HG03342 (cell line): ENCODE measurements around the gene LDLRAD4.
A peak's percentile ranks its signal among the peaks of the same experiment; 100 is the strongest.

Experiments
- ATAC-seq: cut with Tn5 transposase; IDR thresholded peaks from one replicate; pipeline ENCODE4 v1.9.1; 2021; ENCODE audit warnings: mild to moderate bottlenecking, moderate library complexity; ENCODE audit not compliant: unreplicated experiment

LDLRAD4 gene

DNA sequence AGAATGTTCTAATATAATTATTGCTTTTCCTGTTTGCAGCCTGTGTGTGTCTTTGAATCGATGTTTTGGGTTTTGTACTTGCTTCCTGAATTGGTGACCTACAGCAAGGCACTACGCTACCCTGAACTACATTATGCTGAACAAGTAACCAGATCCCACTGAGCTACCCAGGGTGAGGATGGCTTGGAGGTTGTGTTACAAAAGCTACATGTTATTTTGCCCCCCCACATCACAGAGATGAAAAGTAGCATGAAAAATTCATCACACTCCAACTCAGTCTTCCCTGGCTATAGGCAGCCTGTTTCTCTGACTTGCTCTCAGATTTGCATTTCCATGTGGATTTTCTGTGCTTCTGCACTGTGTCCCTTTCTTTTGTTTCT lies 162.1 kb downstream of the LDLRAD4 start:
- ATAC-seq = no peak

DNA sequence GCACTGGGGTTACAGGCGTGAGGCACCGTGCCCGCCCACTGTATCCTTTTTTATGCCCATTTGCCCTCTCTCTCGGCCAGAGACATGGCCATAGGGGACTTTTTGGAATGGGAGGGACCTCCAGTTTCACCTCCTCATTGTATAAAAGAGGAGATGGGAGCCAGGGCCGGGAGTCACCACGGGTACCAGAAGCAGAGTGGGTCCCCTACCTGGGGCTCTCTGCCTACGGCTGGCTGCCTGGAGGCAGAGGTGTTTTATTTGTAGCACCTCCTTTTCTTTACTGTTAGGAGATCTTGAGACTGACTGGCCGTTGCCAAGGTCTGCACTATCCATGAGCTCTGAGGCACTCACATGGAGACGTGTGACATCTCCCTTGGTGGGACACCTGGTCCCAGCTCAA lies 162.8 kb downstream of the LDLRAD4 start:
- ATAC-seq = no peak

DNA sequence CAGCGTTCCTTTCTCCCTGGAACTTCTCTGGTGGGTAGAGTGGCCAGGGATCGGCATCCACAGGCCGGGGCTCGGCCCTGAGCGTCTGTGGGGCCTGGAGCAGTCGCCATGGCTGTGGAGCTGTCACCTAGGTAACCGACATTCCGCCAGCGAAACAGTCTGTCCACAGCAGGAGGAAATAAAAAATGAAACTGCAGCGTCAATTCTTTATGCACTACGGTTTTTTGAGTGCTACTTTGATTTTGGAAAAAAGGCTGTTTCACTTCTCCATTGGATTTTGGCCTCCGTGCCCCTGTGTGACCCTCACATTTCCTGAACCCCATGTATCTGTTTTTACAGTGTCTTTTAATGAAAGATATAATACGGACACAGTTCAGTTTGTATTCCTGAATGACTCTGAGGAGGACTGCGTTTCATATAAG lies 163.4 kb downstream of the LDLRAD4 start:
- peak; percentile 62 for ATAC-seq

DNA sequence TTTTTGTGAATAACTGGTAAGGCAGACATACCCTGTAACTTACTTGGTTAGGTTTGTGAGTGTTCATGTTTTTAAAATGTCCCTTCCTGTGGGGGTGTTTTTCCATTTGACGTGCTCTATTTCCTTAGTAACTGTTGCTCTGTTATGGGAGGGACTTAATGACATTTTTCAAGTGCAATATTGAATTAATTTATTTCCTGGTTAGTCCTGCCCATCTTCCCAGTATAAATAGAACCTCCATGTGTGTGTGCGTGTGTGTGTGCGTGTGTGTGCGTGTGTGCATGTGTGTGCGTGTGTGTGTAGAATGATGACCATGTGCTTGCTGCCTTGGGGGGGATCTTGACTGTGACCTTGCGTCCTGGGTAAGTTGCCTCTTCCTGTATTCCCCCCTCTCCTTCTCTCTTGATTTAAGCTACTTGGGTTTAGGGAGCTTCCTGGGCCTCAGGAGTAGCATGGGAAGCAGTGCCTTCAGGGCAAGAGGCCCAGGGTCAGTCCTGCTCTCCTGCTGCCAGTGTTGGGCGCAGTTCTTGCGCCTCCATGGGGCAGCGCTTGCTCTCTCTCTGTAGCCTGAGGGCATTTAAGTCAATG lies 163.9 kb downstream of the LDLRAD4 start:
- ATAC-seq = peak; percentile 54

DNA sequence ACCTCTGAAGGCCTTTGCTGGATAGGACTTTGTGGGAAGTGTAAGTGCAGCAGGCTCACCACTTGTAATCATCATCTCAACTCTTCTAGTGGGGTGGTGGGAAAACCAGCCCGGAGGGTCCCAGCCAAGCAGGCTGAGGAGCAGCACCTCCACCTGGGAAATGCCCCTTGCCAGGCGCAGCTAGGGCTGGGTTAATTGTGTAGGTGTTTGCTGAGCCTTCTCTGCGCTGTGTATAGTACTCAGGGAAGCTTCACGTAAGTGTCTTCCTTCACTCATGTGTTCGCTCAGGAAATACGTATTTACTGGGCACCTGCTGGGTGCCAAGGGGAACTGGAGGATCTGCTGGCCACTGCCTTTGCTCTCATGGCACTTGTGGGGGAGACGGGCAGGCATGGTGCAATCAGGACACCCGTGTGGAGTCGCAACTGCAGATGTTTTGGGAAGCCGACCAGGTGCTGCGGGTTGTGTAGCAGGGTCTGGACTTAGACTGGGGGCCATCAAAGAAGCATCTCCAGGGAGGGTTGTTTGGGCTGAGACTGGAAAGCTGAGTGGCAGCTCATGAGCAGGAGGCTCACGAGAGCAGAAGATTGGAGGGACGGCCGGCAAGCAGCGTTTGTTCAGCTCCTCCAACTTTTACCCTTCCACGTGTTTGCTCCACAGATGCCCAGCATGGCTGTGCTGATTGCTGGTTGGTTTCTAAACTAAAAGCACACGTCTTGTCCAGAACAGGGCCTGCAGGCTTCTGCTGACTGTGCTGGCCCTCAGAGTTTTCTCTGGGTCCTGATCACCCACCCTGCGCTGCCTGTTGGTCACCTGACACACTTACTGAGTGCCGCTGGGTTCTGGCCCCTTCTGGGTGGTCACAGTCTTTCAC lies 164.6 kb downstream of the LDLRAD4 start:
- no peak for ATAC-seq

DNA sequence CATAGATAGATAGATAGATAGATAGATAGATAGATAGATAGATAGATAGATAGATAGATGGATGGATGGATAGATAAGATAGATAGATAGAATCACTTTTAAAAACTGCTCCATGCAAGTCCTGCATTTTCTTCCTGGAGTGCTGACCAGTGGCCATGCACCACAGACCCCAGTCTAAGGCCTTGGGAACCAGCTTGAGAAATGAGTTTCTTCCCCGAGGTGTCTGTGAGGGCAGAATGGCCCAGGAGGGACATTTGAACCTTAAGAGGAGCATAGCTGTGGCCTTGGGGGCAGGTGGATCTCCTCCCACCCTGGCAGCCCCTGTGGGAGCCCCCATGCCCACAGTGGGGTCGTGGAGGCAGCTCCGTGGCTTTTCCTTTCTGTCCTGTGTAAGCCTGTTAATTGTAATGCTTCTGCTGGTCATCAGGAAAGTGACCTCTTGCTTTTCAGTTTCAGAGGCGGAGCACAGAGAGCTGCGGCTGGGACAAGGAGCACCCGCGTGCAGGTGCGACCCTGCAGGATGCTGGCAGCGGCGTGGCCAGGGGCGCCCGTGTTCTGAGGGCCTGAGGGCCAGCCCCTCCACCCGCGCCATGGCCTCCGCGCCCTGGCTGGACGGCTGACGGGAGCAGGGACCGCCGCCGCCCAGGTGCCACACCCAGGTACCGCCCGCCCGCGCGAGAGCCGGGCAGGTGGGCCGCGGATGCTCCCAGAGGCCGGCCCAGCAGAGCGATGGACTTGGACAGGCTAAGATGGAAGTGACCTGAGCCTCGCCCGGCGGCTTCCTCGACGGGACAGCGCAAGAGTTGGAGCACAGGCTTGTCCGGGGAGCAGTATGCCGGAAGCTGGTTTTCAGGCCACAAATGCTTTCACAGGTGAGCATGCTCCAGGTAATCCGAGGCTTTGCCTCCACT lies 168.6 kb downstream of the LDLRAD4 start:
- ATAC-seq = no peak

DNA sequence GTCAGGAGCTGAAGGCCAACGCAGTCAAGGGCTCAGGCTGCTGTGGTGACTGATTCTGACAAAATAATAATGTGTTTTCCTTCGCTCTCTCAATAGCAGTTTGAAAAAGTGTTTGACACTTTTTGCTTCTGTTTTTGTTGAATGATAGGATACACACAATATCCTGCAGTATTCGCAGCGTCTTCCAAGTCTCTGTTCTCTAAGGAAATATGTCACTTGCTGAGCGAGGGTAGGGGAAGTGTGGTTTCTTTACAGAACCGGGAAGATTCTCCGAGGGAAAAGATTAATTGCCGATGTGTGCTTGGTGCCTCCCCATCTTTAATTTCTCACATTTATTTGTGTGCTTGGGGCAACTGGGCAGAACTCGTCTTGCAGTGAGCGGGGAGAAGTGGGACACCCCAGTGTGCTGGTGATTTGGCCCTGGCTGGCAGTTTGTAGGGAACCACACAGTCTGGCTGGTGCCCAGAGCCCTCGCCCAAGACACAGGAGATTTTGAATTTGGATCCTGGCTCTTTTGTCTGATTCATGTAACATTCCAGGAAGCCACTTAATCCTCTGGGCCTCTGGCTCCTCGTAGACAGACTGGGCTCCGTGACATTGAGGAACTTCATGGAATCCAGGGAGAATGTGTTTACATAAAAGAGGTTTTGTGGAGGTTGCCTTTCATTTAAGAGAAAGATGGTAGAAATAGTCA lies 169.4 kb downstream of the LDLRAD4 start:
- ATAC-seq = no peak

DNA sequence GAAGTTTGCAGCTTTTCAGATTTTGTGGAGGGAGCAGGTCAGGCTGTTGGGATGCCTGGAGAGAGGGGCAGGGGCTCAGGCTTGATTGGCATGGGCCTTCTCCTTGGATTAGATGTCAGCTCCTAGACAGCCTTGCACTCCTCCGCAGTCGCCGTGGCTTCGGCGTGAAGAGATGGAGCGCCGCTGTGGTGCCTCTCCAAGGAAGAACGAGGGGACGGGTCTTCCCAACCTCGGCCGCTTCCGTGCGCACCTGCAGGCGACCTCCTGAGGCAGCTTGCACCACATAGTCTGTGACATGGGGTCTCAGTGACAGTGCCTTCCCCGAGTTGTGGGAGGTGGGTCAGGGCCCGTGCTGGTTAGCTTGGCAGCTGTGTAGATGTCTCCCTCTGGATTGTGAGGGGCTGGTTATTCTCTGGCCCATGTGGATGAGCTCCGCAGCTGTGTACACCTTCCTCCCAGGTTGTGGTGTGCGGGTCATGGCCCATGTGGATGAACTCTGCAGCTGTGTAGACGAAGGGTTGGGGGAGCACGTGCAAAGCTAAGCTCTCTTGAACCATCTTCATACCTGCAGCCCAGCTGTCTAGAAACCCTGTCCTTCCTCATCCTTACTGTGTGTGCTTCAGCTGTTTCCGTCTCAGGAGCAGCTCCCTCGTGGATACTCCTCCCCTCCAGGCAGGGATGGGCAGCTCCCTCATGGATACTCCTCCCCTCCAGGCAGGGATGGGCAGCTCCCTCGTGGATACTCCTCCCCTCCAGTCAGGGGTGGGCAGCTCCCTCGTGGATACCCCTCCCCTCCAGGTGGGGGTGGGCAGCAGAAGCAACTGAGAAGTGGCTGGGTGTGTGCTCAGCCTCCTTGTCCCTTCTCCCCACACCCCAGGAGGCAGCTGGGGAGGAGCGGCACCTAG lies 170.3 kb downstream of the LDLRAD4 start:
- no peak for ATAC-seq

DNA sequence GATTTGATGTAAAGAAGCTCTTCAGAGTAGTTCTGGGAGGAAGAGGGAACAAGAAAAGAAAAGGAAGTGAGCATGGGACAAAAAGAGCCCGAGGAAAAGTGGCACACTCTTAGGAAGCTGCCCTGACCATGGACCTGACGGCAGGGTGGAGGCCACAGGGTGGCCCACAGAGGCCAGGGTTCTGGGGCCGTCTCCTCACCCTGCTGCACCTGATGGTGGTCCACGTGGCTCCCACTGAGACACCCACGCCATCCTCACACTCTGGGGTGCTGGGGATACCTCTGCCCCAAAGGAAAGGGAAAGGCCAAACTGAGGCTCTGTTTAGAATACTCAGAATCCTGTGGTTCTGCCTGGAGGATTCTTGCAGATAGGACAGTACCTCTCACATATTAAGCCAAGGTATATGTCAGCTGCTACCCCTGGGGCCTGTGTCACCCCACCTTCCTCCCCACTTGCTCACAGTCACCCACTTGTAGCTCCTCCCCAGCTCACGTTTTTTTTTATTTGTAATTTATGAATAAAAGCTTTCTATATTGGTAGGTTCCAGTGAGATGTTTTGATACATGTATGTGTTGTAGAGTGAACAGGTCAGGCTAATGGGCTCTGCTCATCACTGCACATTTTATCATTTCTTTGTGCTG lies 171.1 kb downstream of the LDLRAD4 start:
- ATAC-seq = no peak

DNA sequence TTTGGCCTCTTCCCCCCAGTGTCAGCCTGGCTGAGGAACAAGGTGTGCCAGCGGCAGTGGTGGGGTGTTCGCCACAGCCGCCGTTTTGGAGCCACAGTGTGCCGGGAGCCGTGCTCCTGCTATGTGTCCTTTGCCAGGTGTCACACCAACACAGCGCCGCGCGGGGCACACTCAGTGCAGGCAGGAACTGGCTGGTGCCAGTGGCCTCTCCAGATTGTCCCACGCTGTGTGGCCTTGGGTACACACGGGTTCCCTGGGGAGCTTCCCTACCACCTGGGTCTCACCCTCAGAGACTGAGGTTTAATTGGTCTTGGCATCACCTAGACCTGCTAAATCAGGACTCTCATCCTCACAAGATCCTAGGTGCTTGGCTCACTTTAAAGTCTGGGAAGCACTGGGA lies 171.6 kb downstream of the LDLRAD4 start:
- ATAC-seq = no peak

DNA sequence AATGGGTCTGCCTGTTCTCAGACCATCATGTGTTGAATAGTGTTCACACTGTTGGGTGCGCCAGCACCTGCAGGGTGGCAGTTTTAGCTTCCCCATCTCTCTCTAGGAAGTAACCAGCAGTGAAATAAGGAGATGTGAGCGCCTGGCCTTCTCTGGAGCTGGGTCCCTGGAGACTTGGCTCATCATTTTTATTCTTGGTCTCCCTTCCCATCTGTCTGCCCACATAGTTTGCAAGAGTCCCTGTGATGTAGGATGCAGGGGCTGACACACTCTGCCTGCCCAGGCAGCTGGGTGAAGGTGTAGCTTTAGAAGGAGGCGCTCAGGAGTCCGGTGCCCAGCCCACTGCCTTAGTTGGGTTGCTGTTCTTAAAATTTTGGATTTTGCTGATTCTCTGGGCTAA lies 172.2 kb downstream of the LDLRAD4 start:
- ATAC-seq = no peak

DNA sequence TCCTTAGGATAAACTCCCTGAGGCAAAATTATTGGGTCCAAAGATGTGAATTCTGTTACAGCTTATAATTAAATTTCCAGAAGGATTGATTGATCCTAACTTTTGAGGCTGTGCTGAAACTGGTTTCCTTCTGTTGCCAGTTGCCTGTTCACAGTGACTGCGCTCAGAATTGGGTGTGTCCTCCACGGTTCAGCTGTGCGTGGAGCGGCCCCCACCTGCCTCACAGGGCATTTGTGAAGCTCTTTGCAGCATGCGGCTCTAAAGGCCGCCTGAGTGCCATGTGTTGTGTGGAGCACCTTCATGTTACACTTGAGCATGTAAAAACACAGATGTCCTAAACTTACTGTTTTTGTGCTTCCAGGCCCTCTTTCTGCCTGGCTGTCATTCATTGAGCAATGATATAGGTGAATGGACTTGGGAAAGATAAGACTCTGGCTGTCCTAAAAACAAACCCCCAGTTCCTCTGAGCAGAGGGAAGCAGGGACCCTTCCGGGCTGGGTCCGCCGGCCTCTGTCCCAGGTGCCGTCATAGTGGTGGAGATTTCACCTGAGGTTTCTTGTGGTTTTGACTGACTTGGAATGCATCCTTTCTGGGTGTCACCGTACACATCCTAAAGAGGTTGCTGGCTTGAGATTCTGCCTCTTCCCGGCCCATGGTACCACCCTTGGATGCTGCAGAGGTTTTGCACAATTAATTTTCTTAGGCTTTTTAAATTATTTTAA lies 173.6 kb downstream of the LDLRAD4 start:
- no peak for ATAC-seq

DNA sequence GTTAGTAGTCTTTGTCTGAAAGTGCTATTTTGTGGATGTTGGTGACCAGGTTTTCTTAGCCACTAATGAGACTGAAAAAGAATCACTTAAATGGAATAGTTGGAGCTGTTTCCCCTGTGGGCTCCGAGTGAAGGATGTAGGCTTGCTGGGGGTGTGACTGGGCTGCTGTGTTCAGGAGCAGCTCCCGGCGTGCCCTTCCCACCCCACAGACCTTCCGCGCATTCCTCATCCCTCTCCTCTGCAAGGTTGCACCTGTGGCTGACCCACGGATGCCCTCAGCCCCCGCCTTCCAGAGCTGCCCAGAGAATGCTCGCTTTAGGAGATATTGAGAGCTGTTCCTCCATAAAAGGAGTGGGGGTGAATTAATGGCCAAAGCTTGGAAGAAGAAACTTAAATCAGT lies 174.3 kb downstream of the LDLRAD4 start:
- no peak for ATAC-seq

DNA sequence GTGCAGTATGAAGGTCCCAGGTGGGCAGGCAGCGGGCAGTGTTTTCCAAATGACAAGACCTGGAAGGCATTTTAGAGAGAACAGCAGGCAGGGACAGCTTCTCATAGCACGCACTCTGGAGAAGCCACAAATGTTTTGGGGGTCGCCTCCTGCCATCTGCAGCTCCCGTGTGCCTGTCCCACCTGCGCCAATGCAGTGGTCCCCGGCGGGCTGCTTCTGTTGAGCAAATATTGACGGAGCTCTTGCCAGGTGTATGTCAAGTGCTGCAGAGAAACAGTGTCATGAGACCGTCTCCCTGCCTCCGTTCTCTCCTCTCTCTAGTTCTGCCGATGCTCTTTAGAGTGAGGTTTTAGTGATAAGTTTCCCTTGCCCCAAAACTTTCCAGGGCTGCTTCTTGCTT lies 174.8 kb downstream of the LDLRAD4 start:
- ATAC-seq = no peak

DNA sequence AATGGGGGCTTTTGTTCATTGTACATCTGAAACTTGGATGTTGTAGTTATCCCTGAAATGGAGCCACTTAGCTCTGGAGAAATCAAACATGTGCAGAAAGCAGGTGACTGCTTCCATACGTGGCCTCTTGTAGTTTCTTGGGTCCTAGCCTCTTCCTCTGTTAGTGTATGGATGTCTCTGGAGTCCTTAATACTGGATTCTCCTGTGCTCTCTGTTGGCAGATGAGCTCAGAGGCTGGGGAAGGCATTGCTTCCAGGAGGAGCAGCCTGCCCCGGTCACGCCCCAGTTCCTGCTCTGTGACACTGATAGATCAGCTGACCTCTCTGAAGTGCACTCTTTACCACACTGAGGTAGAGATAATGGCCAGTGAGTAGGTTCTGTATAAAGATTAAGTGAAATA lies 176.2 kb downstream of the LDLRAD4 start:
- no peak for ATAC-seq

DNA sequence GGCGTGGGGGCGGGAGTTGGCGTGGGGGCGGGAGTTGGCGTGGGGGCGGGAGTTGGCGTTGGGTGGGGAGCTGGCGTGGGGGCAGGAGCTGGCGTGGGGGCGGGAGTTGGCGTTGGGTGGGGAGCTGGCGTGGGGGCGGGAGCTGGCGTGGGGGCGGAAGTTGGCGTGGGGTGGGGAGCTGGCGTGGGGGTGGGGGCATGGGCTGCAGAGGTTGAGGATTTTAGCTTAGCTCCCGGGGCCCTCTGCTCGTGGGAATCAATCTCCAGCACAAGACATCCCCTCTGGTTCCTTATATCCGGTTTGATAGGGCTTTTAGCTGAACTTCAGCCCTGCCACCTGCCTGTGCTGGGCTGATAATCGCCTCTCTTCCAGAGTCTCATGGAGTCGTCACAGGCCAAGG lies 177.0 kb downstream of the LDLRAD4 start:
- no peak for ATAC-seq

DNA sequence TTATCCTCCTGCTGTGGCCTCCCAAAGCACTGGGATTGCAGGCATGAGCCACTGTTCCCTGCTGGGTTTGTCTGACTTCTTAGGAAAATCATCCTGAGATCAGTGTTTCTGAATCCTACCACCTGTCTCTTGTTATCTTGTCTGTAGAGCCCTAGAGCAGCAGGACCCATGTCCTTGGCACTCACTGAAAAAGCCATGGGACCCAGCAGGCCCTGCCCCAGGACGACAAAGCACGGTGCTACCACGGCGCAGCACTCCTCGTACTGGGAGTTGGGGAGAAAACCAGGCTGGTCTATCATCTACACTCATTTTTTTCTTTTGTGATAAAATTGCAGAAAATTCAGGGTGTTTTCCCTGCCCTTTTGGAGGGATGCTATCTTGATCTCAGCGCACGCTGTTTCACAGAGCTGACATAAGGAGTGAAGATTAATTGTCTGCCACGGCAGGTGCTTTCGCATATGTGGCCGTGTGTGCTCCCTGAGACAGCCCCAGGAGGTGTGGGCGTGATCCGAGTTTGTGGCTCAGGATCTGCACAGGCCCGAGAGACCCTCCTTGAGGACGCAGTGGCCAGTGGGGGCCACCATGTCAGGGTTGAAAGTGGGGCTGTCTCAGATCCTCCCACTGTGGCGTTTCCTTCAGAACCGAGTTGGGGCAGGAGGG lies 179.1 kb downstream of the LDLRAD4 start:
- no peak for ATAC-seq

DNA sequence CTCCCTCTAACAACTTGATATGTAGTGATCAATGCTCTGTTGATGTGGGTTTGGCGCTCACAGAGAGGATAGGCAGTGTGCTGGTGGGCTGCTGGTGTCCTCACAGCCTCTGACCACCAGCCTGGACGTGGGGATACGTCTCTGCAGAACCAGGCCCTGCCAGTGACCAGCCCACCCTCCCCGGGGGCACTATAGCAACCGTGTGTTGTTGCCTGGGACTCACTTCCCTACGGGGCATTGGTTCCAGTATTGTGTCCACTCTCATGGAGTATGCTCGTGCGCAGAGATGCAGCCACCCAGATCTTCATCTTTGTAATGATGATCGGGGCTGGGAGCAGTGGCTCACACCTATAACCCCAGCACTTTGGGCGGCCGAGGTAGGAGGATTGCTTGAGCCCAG lies 180.1 kb downstream of the LDLRAD4 start:
- no peak for ATAC-seq
